NB4 (cell line): ENCODE measurements around the gene SCRN1.

ENCODE experiments used
- DNase-seq: peaks from one replicate; pipeline ENCODE4 v3.0.0; 2010; ENCODE audit warnings: low read depth
- H3K4me3 ChIP-seq: one replicate; pipeline ENCODE4 v1.5.1; 2011; ENCODE audit warnings: mild to moderate bottlenecking, low read depth, low read length, moderate library complexity
- MYC ChIP-seq: IDR thresholded peaks from 2 replicates; pipeline ENCODE4 v1.6.1; 2011; ENCODE audit warnings: low read depth, low read length
- POLR2A ChIP-seq: IDR thresholded peaks from 2 replicates; pipeline ENCODE4 v1.6.1; 2011; ENCODE audit warnings: mild to moderate bottlenecking; ENCODE audit not compliant: insufficient read length; ENCODE audit errors: extremely low read depth
- TF ChIP-seq, protein P1 (sequence below): IDR thresholded peaks from 2 replicates; pipeline ENCODE4 v1.6.1; 2011; ENCODE audit warnings: low read depth, low read length
- TF ChIP-seq, protein P2 (sequence below): IDR thresholded peaks from one replicate; pipeline ENCODE4 v1.5.1; 2012; ENCODE audit warnings: low read depth, low read length

SCRN1 gene

DNA sequence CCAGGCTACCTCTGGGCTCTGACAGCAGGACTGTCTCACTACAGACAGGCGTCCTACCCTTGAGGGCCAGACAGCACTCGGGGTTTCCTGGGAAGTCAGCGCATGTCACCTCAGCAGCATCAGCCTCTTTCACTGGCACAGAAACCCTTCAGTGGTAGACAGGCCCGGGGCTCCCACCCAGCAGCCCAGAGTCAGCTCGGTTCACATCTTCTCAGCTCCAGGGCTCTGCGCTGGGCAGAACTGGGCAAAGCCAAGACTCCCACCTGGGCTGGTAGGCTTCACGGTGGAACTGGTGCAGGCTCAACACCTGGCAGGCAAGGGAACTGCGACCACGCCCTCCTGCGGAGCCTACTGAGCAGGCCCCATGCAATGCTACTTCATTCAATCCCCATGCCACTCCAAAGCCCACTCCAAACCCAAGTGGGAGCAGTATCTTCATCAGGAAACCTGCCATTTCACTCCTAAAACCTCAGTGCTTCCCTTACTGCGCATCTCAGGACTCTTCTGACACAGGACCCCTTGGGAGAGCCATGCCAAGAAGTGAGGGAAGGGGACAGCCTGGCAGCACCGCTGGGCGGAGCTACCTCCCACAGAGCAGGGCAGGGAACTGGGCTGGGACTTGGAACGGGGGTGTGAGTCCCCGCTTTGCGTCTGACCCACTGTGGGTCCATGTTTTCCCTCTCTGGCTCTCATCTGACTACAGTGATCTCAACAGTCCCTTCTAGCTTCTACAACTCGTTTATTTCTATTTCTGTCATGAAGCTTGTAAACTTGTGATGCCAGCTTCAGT is 60.4 kb downstream of the SCRN1 start:
- DNase-seq = no peak
- TF ChIP-seq, protein P1, sequence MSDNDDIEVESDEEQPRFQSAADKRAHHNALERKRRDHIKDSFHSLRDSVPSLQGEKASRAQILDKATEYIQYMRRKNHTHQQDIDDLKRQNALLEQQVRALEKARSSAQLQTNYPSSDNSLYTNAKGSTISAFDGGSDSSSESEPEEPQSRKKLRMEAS = no peak
- TF ChIP-seq, protein P2, sequence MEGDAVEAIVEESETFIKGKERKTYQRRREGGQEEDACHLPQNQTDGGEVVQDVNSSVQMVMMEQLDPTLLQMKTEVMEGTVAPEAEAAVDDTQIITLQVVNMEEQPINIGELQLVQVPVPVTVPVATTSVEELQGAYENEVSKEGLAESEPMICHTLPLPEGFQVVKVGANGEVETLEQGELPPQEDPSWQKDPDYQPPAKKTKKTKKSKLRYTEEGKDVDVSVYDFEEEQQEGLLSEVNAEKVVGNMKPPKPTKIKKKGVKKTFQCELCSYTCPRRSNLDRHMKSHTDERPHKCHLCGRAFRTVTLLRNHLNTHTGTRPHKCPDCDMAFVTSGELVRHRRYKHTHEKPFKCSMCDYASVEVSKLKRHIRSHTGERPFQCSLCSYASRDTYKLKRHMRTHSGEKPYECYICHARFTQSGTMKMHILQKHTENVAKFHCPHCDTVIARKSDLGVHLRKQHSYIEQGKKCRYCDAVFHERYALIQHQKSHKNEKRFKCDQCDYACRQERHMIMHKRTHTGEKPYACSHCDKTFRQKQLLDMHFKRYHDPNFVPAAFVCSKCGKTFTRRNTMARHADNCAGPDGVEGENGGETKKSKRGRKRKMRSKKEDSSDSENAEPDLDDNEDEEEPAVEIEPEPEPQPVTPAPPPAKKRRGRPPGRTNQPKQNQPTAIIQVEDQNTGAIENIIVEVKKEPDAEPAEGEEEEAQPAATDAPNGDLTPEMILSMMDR = no peak
- TF ChIP-seq MYC (no peak), POLR2A (no peak)
- no peak overlapping the region for H3K4me3 ChIP-seq

GRCh38 chr7:29926741-29927140 is 62.9 kb downstream of the SCRN1 start:
- DNase-seq = no peak
- TF ChIP-seq POLR2A (no peak), MYC (no peak)
- TF ChIP-seq, protein P1 = no peak
- TF ChIP-seq, protein P2 = no peak
- no peak overlapping the region for H3K4me3 ChIP-seq

GRCh38 chr7:29926216-29926615 is 63.4 kb downstream of the SCRN1 start:
- no peak for DNase-seq
- no peak overlapping the region for H3K4me3 ChIP-seq
- TF ChIP-seq, protein P2 = no peak
- TF ChIP-seq MYC (no peak), POLR2A (no peak)
- TF ChIP-seq, protein P1 = no peak

- H3K4me3 ChIP-seq = no peak overlapping the region
- DNase-seq = no peak
- TF ChIP-seq, protein P2 = no peak
- TF ChIP-seq MYC = no peak
- no peak for TF ChIP-seq POLR2A
- TF ChIP-seq, protein P1 = no peak
Observed at GRCh38 chr7:29924684-29925083, 64.9 kb downstream of the SCRN1 start.

GRCh38 chr7:29924006-29924405 is 65.6 kb downstream of the SCRN1 start:
- no peak for DNase-seq
- TF ChIP-seq MYC (no peak), POLR2A (no peak)
- TF ChIP-seq, protein P2 = peak; percentile 25
- TF ChIP-seq, protein P1 = no peak
- no peak overlapping the region for H3K4me3 ChIP-seq
